SK-N-SH (cell line): Measurements from ENCODE around the gene PPP3CA. TPM values are rescaled to one million over a fixed set of nuclear protein-coding genes. Genes with fewer than 3 reads are reported as not detected.

Experiments used
- CTCF ChIA-PET: fragments of 300-600, 350-600 bp; formaldehyde crosslinking; extraction: SDS; loops from one replicate; lab custom pipeline; 2021; lab: Yijun Ruan, JAX
- POLR2A ChIA-PET: fragments of 350-600 bp; sonication (Branson Sonifier 250); formaldehyde crosslinking; extraction: SDS; loops from one replicate; lab custom pipeline; 2020; ENCODE audit warnings: antibody characterized with exemption, inconsistent platforms; lab: Yijun Ruan, JAX
- DNase-seq: peaks from one replicate; pipeline ENCODE4 v3.0.0; 2012
- H2AFZ ChIP-seq: fragments of 200-600 bp; sonication (generic); 2 replicates; pipeline ENCODE4 v1.8.1; 2016; ENCODE audit warnings: antibody characterized with exemption, mild to moderate bottlenecking, low read depth
- H3F3A ChIP-seq: fragments of 200-600 bp; sonication (generic); replicated peaks from 2 replicates; pipeline ENCODE3; 2016; ENCODE audit warnings: antibody characterized with exemption, mild to moderate bottlenecking; ENCODE audit not compliant: insufficient read depth
- H3K27ac ChIP-seq, 2 experiments: fragments of 200-500 bp in 1 of 2; fragments of 200-600 bp in 1 of 2; sonication (Bioruptor generic) in 1 of 2; sonication (generic), shearing (Covaris generic) in 1 of 2; 2 replicates each; pipeline versions ENCODE4 v1.5.1 to v1.6.1; 2014 to 2016; ENCODE audit warnings: low read depth in 2 of 2, inconsistent platforms in 1 of 2, low read length in 1 of 2, mild to moderate bottlenecking in 1 of 2, mixed read lengths in 1 of 2
- H3K27me3 ChIP-seq: fragments of 200-600 bp; sonication (generic), shearing (Covaris generic); 2 replicates; pipeline ENCODE4 v1.6.1; 2016; ENCODE audit warnings: mixed run types; ENCODE audit not compliant: insufficient read depth
- H3K36me3 ChIP-seq, 2 experiments: fragments of 200-500 bp in 1 of 2; fragments of 200-600 bp in 1 of 2; sonication (Bioruptor generic) in 1 of 2; sonication (generic) in 1 of 2; replicated peaks in 1 of 2; 2 replicates each; pipeline versions ENCODE3 to v1.5.1; 2014 to 2016; ENCODE audit warnings: low read length in 1 of 2, mild to moderate bottlenecking in 1 of 2; ENCODE audit not compliant: insufficient read depth in 2 of 2, control insufficient read depth in 1 of 2
- H3K4me1 ChIP-seq, 2 experiments: fragments of 200-500 bp in 1 of 2; fragments of 200-600 bp in 1 of 2; sonication (Bioruptor generic) in 1 of 2; sonication (generic), shearing (Covaris generic) in 1 of 2; 2 replicates each; pipeline versions ENCODE4 v1.5.1 to v1.6.1; 2014 to 2016; ENCODE audit warnings: low read depth in 1 of 2, low read length in 1 of 2, mixed run types in 1 of 2; ENCODE audit not compliant: insufficient read depth in 2 of 2, control insufficient read depth in 1 of 2
- H3K4me2 ChIP-seq: fragments of 200-600 bp; sonication (generic), shearing (Covaris generic); 2 replicates; pipeline ENCODE4 v1.6.1; 2017; ENCODE audit warnings: mixed run types
- H3K4me3 ChIP-seq, 2 experiments: fragments of 200-500 bp in 1 of 2; fragments of 200-600 bp in 1 of 2; sonication (Bioruptor generic) in 1 of 2; sonication (generic), shearing (Covaris generic) in 1 of 2; 2 replicates each; pipeline versions ENCODE4 v1.5.1 to v1.8.1; 2014 to 2016; ENCODE audit warnings: low read depth in 2 of 2, inconsistent platforms in 1 of 2, low read length in 1 of 2, mild to moderate bottlenecking in 1 of 2, mixed read lengths in 1 of 2, moderate library complexity in 1 of 2
- H3K79me2 ChIP-seq: fragments of 200-600 bp; sonication (generic); 2 replicates; pipeline ENCODE4 v1.8.1; 2017; ENCODE audit warnings: mild to moderate bottlenecking; ENCODE audit not compliant: insufficient read depth
- H3K9ac ChIP-seq: fragments of 200-600 bp; sonication (generic); 2 replicates; pipeline ENCODE4 v1.6.1; 2017; ENCODE audit warnings: mixed run types
- H3K9me2 ChIP-seq: fragments of 200-600 bp; sonication (generic); 2 replicates; pipeline ENCODE4 v1.6.1; 2017; ENCODE audit warnings: mixed run types
- H3K9me3 ChIP-seq: fragments of 200-600 bp; sonication (generic); 2 replicates; pipeline ENCODE4 v1.6.1; 2017; ENCODE audit warnings: mixed run types, mild to moderate bottlenecking, moderate library complexity
- H4K20me1 ChIP-seq: fragments of 200-600 bp; sonication (generic); 2 replicates; pipeline ENCODE4 v1.6.1; 2017; ENCODE audit warnings: mild to moderate bottlenecking, mixed run types; ENCODE audit not compliant: insufficient read depth
- ELF1 ChIP-seq: IDR thresholded peaks from 2 replicates; pipeline ENCODE4 v1.4.0; 2012
- EZH2phosphoT487 ChIP-seq: fragments of 200-600 bp; sonication (generic); IDR thresholded peaks from 2 replicates; pipeline ENCODE4 v1.6.1; 2017; ENCODE audit warnings: low read depth, mixed run types, mild to moderate bottlenecking, antibody characterized with exemption, moderate library complexity, borderline replicate concordance
- FOXJ3 ChIP-seq: sonication (generic); formaldehyde crosslinking; IDR thresholded peaks from 2 replicates; pipeline ENCODE4 v1.5.1; 2020; ENCODE audit warnings: mild to moderate bottlenecking, missing genetic modification reagents
- FOXM1 ChIP-seq: IDR thresholded peaks from 2 replicates; pipeline ENCODE4 v1.4.0; 2012; ENCODE audit warnings: low read depth, mild to moderate bottlenecking
- GABPA ChIP-seq: IDR thresholded peaks from 2 replicates; pipeline ENCODE4 v1.4.0; 2012; ENCODE audit warnings: low read depth, mild to moderate bottlenecking
- JUND ChIP-seq: IDR thresholded peaks from 2 replicates; pipeline ENCODE4 v1.4.0; 2012
- POLR2AphosphoS5 ChIP-seq: IDR thresholded peaks from 2 replicates; pipeline ENCODE4 v1.6.1; 2012; ENCODE audit warnings: low read depth, low read length
- RAD21 ChIP-seq: IDR thresholded peaks from 2 replicates; pipeline ENCODE4 v1.6.1; 2012; ENCODE audit warnings: mild to moderate bottlenecking, low read length
- RFX5 ChIP-seq: IDR thresholded peaks from 2 replicates; pipeline ENCODE4 v1.6.1; 2012; ENCODE audit warnings: mild to moderate bottlenecking, improper control_type of control experiment, low read length
- SIN3A ChIP-seq: IDR thresholded peaks from 2 replicates; pipeline ENCODE4 v1.6.1; 2012; ENCODE audit warnings: low read depth, mild to moderate bottlenecking, low read length, moderate library complexity, borderline replicate concordance
- SMC3 ChIP-seq: IDR thresholded peaks from 2 replicates; pipeline ENCODE4 v1.6.1; 2012; ENCODE audit warnings: low read depth, low read length, improper control_type of control experiment
- TAF1 ChIP-seq: IDR thresholded peaks from 2 replicates; pipeline ENCODE4 v1.6.1; 2012; ENCODE audit warnings: low read depth, mild to moderate bottlenecking, low read length, moderate library complexity, borderline replicate concordance
- TEAD4 ChIP-seq: IDR thresholded peaks from 2 replicates; pipeline ENCODE4 v1.4.0; 2012; ENCODE audit warnings: mild to moderate bottlenecking, borderline replicate concordance; ENCODE audit not compliant: insufficient read depth
- polyA plus RNA-seq, 3 experiments: library from polyadenylated mRNA; depleted of rRNA; stranded (reverse); fragments of >200 nt; gene quantifications; 2 replicates each; pipeline ENCODE4 v1.2.3, GENCODE V29; 2012
- TF ChIP-seq, protein P1 (sequence below): IDR thresholded peaks from 2 replicates; pipeline ENCODE4 v1.4.0; 2012; ENCODE audit warnings: low read depth
- TF ChIP-seq, protein P2 (sequence below): fragments of 150-350 bp; IDR thresholded peaks from 2 replicates; pipeline ENCODE4 v1.6.1; 2016; ENCODE audit warnings: mild to moderate bottlenecking, low read depth, low read length
- TF ChIP-seq, protein P3 (sequence below): IDR thresholded peaks from 2 replicates; pipeline ENCODE4 v1.6.1; 2012; ENCODE audit warnings: mild to moderate bottlenecking, low read depth, low read length, moderate library complexity
- TF ChIP-seq, protein P4 (sequence below): IDR thresholded peaks from 2 replicates; pipeline ENCODE4 v1.4.0; 2012; ENCODE audit warnings: low read depth, borderline replicate concordance

PPP3CA gene
- polyA plus RNA-seq, 1 of the 3 experiments (the other 2 are of a cell fraction), result 10.7 TPM

DNA sequence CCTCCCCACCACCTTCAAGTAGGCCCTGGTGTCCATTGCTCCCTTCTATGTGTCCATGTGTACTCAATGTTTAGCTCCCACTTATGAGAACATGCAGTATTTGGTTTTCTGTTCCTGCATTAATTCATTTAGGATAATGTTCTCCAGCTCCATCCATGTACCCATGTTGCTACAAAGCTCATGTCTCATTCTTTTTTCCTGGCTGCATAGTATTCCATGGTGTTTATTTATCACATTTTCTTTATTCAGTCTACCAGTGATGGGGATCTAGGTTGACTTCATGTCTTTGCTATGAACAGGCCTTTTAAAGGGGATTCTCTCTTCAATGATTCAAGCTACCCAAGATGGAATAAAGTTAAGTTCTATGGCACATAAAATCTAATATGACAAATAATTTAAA, 119.6 kb downstream of the PPP3CA start:
- ChIA-PET CTCF (no interaction called here), POLR2A (no interaction called here)
- no peak overlapping the region for H3K4me3 ChIP-seq
- no peaks in the 10 kb centered on the region for H3K27me3 ChIP-seq
- no peak overlapping the region for H3K9ac ChIP-seq
- H2AFZ ChIP-seq, result no peak overlapping the region
- peaks cover 6 to 27% of the 10 kb centered on the region in 2 experiments; a peak in 3 of 4 replicates for H3K4me1 ChIP-seq
- no peaks in the 10 kb centered on the region for H3K9me2 ChIP-seq
- H3K79me2 ChIP-seq, result peaks cover 52% of the 10 kb centered on the region
- no peak overlapping the region for H3K27ac ChIP-seq
- H3K4me2 ChIP-seq, result no peak overlapping the region
- no peak for TF ChIP-seq RFX5
- no peak for TF ChIP-seq EZH2phosphoT487
- no peak for TF ChIP-seq SMC3
- no peak for TF ChIP-seq FOXJ3 (CRISPR knock-in tag)
- TF ChIP-seq RAD21, result no peak
- TF ChIP-seq ELF1, result no peak
- no peak for TF ChIP-seq TEAD4
- TF ChIP-seq TAF1, result no peak
- no peak for TF ChIP-seq SIN3A
- TF ChIP-seq JUND, result no peak
- TF ChIP-seq, protein P1, sequence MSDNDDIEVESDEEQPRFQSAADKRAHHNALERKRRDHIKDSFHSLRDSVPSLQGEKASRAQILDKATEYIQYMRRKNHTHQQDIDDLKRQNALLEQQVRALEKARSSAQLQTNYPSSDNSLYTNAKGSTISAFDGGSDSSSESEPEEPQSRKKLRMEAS, result no peak
- TF ChIP-seq, protein P2, sequence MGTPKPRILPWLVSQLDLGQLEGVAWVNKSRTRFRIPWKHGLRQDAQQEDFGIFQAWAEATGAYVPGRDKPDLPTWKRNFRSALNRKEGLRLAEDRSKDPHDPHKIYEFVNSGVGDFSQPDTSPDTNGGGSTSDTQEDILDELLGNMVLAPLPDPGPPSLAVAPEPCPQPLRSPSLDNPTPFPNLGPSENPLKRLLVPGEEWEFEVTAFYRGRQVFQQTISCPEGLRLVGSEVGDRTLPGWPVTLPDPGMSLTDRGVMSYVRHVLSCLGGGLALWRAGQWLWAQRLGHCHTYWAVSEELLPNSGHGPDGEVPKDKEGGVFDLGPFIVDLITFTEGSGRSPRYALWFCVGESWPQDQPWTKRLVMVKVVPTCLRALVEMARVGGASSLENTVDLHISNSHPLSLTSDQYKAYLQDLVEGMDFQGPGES, result no peak
- TF ChIP-seq, protein P3, sequence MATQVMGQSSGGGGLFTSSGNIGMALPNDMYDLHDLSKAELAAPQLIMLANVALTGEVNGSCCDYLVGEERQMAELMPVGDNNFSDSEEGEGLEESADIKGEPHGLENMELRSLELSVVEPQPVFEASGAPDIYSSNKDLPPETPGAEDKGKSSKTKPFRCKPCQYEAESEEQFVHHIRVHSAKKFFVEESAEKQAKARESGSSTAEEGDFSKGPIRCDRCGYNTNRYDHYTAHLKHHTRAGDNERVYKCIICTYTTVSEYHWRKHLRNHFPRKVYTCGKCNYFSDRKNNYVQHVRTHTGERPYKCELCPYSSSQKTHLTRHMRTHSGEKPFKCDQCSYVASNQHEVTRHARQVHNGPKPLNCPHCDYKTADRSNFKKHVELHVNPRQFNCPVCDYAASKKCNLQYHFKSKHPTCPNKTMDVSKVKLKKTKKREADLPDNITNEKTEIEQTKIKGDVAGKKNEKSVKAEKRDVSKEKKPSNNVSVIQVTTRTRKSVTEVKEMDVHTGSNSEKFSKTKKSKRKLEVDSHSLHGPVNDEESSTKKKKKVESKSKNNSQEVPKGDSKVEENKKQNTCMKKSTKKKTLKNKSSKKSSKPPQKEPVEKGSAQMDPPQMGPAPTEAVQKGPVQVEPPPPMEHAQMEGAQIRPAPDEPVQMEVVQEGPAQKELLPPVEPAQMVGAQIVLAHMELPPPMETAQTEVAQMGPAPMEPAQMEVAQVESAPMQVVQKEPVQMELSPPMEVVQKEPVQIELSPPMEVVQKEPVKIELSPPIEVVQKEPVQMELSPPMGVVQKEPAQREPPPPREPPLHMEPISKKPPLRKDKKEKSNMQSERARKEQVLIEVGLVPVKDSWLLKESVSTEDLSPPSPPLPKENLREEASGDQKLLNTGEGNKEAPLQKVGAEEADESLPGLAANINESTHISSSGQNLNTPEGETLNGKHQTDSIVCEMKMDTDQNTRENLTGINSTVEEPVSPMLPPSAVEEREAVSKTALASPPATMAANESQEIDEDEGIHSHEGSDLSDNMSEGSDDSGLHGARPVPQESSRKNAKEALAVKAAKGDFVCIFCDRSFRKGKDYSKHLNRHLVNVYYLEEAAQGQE, result no peak
- no peak for TF ChIP-seq GABPA
- TF ChIP-seq, protein P4, sequence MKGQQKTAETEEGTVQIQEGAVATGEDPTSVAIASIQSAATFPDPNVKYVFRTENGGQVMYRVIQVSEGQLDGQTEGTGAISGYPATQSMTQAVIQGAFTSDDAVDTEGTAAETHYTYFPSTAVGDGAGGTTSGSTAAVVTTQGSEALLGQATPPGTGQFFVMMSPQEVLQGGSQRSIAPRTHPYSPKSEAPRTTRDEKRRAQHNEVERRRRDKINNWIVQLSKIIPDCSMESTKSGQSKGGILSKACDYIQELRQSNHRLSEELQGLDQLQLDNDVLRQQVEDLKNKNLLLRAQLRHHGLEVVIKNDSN, result no peak
- no peak for TF ChIP-seq FOXM1
- no peak for TF ChIP-seq POLR2AphosphoS5
- TF ChIP-seq, all 33 proteins: peak for 0
- Histone ChIP-seq H4K20me1 (peaks cover 21% of the 10 kb centered on the region; the same call in 1 of the 2 replicates), H3K36me3 (no peaks in the 10 kb centered on the region), H3K9me3 (no peaks in the 10 kb centered on the region), H3F3A (peaks cover 5% of the 10 kb centered on the region)
- DNase-seq, result no peak
